Lung (tissue), 12 donors: ENCODE measurements around the gene VSX1. TPM values are rescaled to one million over a fixed set of nuclear protein-coding genes. Genes with fewer than 3 reads are reported as not detected.

Experiments used
- ATAC-seq: fragments of 200-7000 bp; cut with Tn5 transposase; one replicate; pipeline ENCODE4 v1.9.1; 2020; ENCODE audit warnings: moderate number of reproducible peaks; ENCODE audit not compliant: insufficient read depth, low FRiP score
- DNase-seq, 3 donors: peaks; one replicate each; pipeline ENCODE4 v3.0.0-alpha.2; 2013 to 2017
- H3K27ac ChIP-seq, 2 donors: one replicate each; pipeline ENCODE4 v1.5.1; 2013; ENCODE audit warnings: mild to moderate bottlenecking in 2 of 2, moderate library complexity in 2 of 2, control low read depth in 1 of 2, inconsistent platforms in 1 of 2, low read depth in 1 of 2, low read length in 1 of 2
- H3K27me3 ChIP-seq, 3 donors: one replicate each; pipeline ENCODE4 v1.5.1; 2013; ENCODE audit warnings: low read length in 2 of 3; ENCODE audit not compliant: control insufficient read depth in 3 of 3, insufficient read depth in 3 of 3
- H3K36me3 ChIP-seq, 4 donors: one replicate each; pipeline ENCODE4 v1.5.1; 2013; ENCODE audit warnings: low read length in 4 of 4, mild to moderate bottlenecking in 1 of 4, moderate library complexity in 1 of 4; ENCODE audit not compliant: control insufficient read depth in 4 of 4, insufficient read depth in 4 of 4
- H3K4me1 ChIP-seq, 5 donors: one replicate each; pipeline ENCODE4 v1.5.1; 2013; ENCODE audit warnings: low read length in 5 of 5, mild to moderate bottlenecking in 2 of 5, moderate library complexity in 1 of 5; ENCODE audit not compliant: control insufficient read depth in 5 of 5, insufficient read depth in 5 of 5
- H3K4me3 ChIP-seq: one replicate; pipeline ENCODE4 v1.5.1; 2013; ENCODE audit warnings: mild to moderate bottlenecking, control low read depth, moderate library complexity
- H3K9ac ChIP-seq, 2 donors: one replicate each; pipeline ENCODE4 v1.5.1; 2013; ENCODE audit warnings: low read length in 2 of 2, control low read depth in 1 of 2; ENCODE audit not compliant: insufficient read depth in 1 of 2
- H3K9me3 ChIP-seq, 4 donors: one replicate each; pipeline ENCODE4 v1.5.1; 2013; ENCODE audit warnings: low read length in 3 of 4, mild to moderate bottlenecking in 1 of 4, moderate library complexity in 1 of 4; ENCODE audit not compliant: control insufficient read depth in 4 of 4, insufficient read depth in 3 of 4
- WGBS, 2 donors: extraction: QIAGEN DNeasy Blood & Tissue Kit; methylation state at CpG; one replicate each; pipeline ENCODE4 v1.1.7; 2013; 5-methylcytosine and 5-hydroxymethylcytosine counted together
- polyA plus RNA-seq, 2 donors: library from polyadenylated mRNA; stranded (reverse); fragments of 200-250 nt; gene quantifications; one replicate each; pipeline ENCODE4 v1.2.1, GENCODE V29; 2013
- total RNA-seq, 2 donors: library from RNA; depleted of rRNA in 1 of 2; stranded (reverse); fragments of >200 nt in 1 of 2; gene quantifications; one replicate each; pipeline ENCODE4 v1.2.1, GENCODE V29; 2014 to 2021
- TF ChIP-seq, protein P1 (sequence below): IDR thresholded peaks from 2 replicates; pipeline ENCODE4 v1.5.1; 2012; ENCODE audit warnings: mild to moderate bottlenecking; ENCODE audit errors: control extremely low read depth, extremely low read depth
- donor health status: control.
- donor health status: control.
- donor health status: Bipolar disorder and iron deficiency.
- donor health status: healthy.
- donor health status: DM: yes; HTN: yes; CAD: no.

VSX1 gene
- total and polyA plus RNA-seq, 4 donors: not detected

DNA sequence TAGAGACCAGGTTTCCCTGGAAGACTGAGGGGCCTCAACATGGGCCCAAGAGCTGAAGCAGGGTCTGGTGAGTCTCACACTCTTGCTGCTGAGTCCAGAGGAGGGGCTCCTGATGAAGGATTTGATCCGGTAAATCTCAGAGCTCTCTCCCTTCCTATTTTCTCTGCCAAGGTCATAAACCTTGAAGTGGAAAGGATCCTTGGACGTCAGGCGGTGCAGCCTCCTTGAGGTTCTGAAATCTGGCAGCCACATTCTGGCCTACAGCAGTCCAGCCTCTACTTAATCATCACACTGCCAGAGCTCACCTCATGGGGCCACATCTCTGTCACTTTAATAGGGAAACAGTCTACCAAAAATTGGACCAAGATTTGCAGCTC, 48.0 kb downstream of the VSX1 start:
- Histone ChIP-seq H3K27me3 (no peaks in the 10 kb centered on the region), H3K4me3 (no peak overlapping the region), H3K36me3 (peaks cover 0 to 12% (median 1%) of the 10 kb centered on the region in 4 donors), H3K4me1 (peaks cover 17 to 41% (median 26%) of the 10 kb centered on the region in 5 donors), H3K27ac (peak overlapping the region in 1 of 2 donors; percentile 61), H3K9me3 (no peaks in the 10 kb centered on the region), H3K9ac (no peak overlapping the region)
- TF ChIP-seq, protein P1, sequence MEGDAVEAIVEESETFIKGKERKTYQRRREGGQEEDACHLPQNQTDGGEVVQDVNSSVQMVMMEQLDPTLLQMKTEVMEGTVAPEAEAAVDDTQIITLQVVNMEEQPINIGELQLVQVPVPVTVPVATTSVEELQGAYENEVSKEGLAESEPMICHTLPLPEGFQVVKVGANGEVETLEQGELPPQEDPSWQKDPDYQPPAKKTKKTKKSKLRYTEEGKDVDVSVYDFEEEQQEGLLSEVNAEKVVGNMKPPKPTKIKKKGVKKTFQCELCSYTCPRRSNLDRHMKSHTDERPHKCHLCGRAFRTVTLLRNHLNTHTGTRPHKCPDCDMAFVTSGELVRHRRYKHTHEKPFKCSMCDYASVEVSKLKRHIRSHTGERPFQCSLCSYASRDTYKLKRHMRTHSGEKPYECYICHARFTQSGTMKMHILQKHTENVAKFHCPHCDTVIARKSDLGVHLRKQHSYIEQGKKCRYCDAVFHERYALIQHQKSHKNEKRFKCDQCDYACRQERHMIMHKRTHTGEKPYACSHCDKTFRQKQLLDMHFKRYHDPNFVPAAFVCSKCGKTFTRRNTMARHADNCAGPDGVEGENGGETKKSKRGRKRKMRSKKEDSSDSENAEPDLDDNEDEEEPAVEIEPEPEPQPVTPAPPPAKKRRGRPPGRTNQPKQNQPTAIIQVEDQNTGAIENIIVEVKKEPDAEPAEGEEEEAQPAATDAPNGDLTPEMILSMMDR: no peak
- WGBS, 2 donors: 54 to 66% methylated on average over 3 of the region's 3 CpGs
- DNase-seq (no peak), ATAC-seq (no peak)

GRCh38 chr20:25033265-25033923, 48.5 kb downstream of the VSX1 start:
- DNase-seq (peak in 2 of 3 donors; percentile 54 to 57), ATAC-seq (peak; percentile 21)
- H3K27ac ChIP-seq: peak overlapping the region; percentile 31 to 61

DNA sequence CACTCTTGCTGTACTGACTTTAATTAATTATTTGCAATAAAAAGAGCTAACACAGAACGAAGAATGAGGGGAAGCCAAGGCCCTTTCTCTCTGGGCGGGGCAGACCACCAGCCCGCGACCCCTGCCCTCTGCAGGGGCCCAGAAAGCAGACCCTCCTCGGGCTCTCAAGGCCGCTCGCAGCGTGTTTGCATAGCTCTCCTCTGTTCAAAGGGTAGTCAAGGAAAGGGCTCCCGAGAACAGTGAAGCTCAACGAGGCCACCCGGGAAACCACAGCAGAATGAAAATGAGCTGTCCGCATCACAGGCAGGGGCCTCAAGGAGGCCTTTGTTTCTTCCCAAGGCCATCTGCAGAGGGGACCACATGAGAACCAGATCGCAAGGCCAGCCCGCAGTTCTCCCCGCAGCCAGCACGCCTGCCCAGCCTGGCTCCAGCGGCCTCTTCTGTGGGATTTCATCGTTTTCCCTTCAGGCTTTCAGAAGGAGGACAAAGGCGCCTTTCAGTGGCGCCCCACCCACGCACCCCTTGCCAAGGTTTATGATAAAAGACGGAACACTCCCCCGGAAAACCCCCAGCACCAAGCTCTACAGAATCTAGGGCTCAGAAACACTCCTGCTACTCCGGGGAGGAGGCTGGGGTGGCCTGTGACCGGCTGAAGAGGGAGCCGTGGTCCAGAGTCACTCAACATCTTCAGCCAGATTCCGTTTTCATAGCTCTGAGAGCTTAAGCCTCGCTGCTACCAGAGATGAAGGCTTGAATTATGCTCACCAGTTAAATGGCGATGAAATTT, 49.3 kb downstream of the VSX1 start:
- Histone ChIP-seq H3K27ac (peak overlapping the region; percentile 31 to 61), H3K36me3 (peaks cover 0 to 11% (median 1%) of the 10 kb centered on the region in 4 donors), H3K9me3 (no peaks in the 10 kb centered on the region), H3K4me1 (peaks cover 17 to 34% (median 20%) of the 10 kb centered on the region in 5 donors), H3K4me3 (no peak overlapping the region), H3K9ac (no peak overlapping the region), H3K27me3 (no peaks in the 10 kb centered on the region)
- DNase-seq: peak; percentile 40 to 64 (median 59)
- ATAC-seq: peak; percentile 45
- 61 to 83% methylated on average over 29 of the region's 29 CpGs for WGBS, 2 donors
- TF ChIP-seq, protein P1: no peak

More at GRCh38 chr20:25033265-25033923, 48.5 kb downstream of the VSX1 start:
- Histone ChIP-seq H3K4me3 (no peak overlapping the region), H3K4me1 (peaks cover 17 to 41% (median 23%) of the 10 kb centered on the region in 5 donors), H3K9ac (no peak overlapping the region), H3K36me3 (peaks cover 0 to 12% (median 1%) of the 10 kb centered on the region in 4 donors), H3K27me3 (no peaks in the 10 kb centered on the region), H3K9me3 (no peaks in the 10 kb centered on the region)
- TF ChIP-seq, protein P1: no peak
- 47 to 57% methylated on average over 6 of the region's 6 CpGs for WGBS, 2 donors
